Transverse colon (tissue), 4 donors: ENCODE results near the gene ZNF142. TPM values are rescaled to one million over a fixed set of nuclear protein-coding genes. Genes with fewer than 3 reads are reported as not detected.
A peak's percentile ranks its signal among the peaks of the same experiment; 100 is the strongest.

ENCODE experiments used
- DNase-seq: peaks from one replicate; pipeline ENCODE4 v3.0.0-alpha.2; 2019
- H3K27ac ChIP-seq, 4 donors: fragments of 200-600 bp; sonication (generic); 2 replicates each; pipeline ENCODE4 v1.5.1; 2016 to 2018; ENCODE audit warnings: inconsistent platforms in 4 of 4
- H3K27me3 ChIP-seq: fragments of 200-600 bp; sonication (generic); 2 replicates; pipeline ENCODE4 v1.5.1; 2017; ENCODE audit warnings: inconsistent platforms
- H3K36me3 ChIP-seq, 4 donors: fragments of 200-600 bp; sonication (generic); 2 replicates each; pipeline ENCODE4 v1.5.1; 2017 to 2019; ENCODE audit warnings: inconsistent platforms in 4 of 4
- H3K4me1 ChIP-seq, 4 donors: fragments of 200-600 bp; sonication (generic); 2 replicates each; pipeline ENCODE4 v1.5.1; 2017 to 2020; ENCODE audit warnings: inconsistent platforms in 4 of 4
- H3K4me3 ChIP-seq, 4 donors: fragments of 200-600 bp; sonication (generic); 1 replicate in 1 of 4; 2 replicates in 3 of 4; pipeline versions ENCODE4 v1.5.1 to v1.6.1; 2017 to 2019; ENCODE audit warnings: inconsistent platforms in 4 of 4
- H3K9me3 ChIP-seq, 2 donors: fragments of 200-600 bp; sonication (generic); 2 replicates each; pipeline ENCODE4 v1.5.1; 2017 to 2019; ENCODE audit warnings: inconsistent platforms in 2 of 2
- CTCF ChIP-seq, 5 experiments: fragments of 200-600 bp in 3 of 5; fragments of 450-650 bp in 2 of 5; sonication (generic) in 3 of 5; IDR thresholded peaks; 1 replicate in 2 of 5; 2 replicates in 3 of 5; pipeline ENCODE4 v1.5.1; 2016 to 2017; ENCODE audit warnings: antibody characterized with exemption in 5 of 5, inconsistent platforms in 3 of 5, mild to moderate bottlenecking in 2 of 5, moderate library complexity in 1 of 5
- EP300 ChIP-seq: sonication (generic); formaldehyde crosslinking; IDR thresholded peaks from one replicate; pipeline ENCODE4 v1.6.1; 2017; ENCODE audit warnings: antibody characterized with exemption, low read depth
- POLR2A ChIP-seq: fragments of 450-650 bp; IDR thresholded peaks from one replicate; pipeline ENCODE4 v1.6.1; 2016; ENCODE audit warnings: antibody characterized with exemption, mild to moderate bottlenecking, moderate library complexity
- POLR2AphosphoS5 ChIP-seq, 3 donors: sonication (generic); formaldehyde crosslinking; IDR thresholded peaks; one replicate each; pipeline ENCODE4 v1.6.1; 2016; ENCODE audit warnings: antibody characterized with exemption in 3 of 3
- WGBS, 2 donors: methylation state at CpG; one replicate each; pipeline ENCODE4 v1.1.5; 2018; ENCODE audit warnings: low coverage in 1 of 2; 5-methylcytosine and 5-hydroxymethylcytosine counted together
- in situ Hi-C, 4 donors: fragments of 200-750 bp; cut with MboI; loops; one replicate each; pipeline versions ENCODE4 v1.15.0 to v1.15.1; 2017; ENCODE audit warnings: low sequenced_read_pairs in 3 of 4, low pct_ligation_motif_present in 1 of 4, low pct_unique_long_range_greater_than_20kb in 1 of 4
- intact Hi-C: fragments of 100-400 bp; cut with DNase I; formaldehyde crosslinking; loops from one replicate; pipeline ENCODE4 v1.15.1; 2023; ENCODE audit warnings: low total_unique reads
- total RNA-seq, 4 donors: library from RNA; depleted of rRNA; stranded (reverse); fragments of >200 nt; gene quantifications; one replicate each; pipeline ENCODE4 v1.1.0, GENCODE V29; 2016

The ZNF142 gene
- total RNA-seq, 4 donors from 2014 or later = 18.5 to 58.0 (median 24.5) TPM

GRCh38 chr2:218659988-218660358 is 550 bp upstream of the ZNF142 start:
- peak overlapping the region; percentile 79 to 88 (median 82) for H3K27ac ChIP-seq
- H3K4me1 ChIP-seq = peaks cover 14 to 21% (median 17%) of the 10 kb centered on the region in 4 donors
- intact Hi-C loops (no loop called here), in situ Hi-C loops (no loop called here)
- H3K36me3 ChIP-seq = peaks cover 0 to 28% (median 8%) of the 10 kb centered on the region in 4 donors
- 0 to 17% methylated on average over 2 to 8 of the region's 8 CpGs for WGBS, 2 donors
- H3K27me3 ChIP-seq = no peaks in the 10 kb centered on the region
- peak overlapping the region; percentile 59 to 98 (median 71) for H3K4me3 ChIP-seq
- TF ChIP-seq POLR2AphosphoS5 (IDR thresholded peaks at IDR 0.05) = no peak
- TF ChIP-seq CTCF (IDR thresholded peaks at IDR 0.05) = no peak
- TF ChIP-seq POLR2A = no peak
- no peak for TF ChIP-seq EP300
- no peaks in the 10 kb centered on the region for H3K9me3 ChIP-seq
- DNase-seq = no peak

GRCh38 chr2:218658671-218659257 is 659 bp downstream of the ZNF142 start:
- peak overlapping the region; percentile 59 to 98 (median 71) for H3K4me3 ChIP-seq
- WGBS, 2 donors = 2% methylated on average over 27 of the region's 27 CpGs; no CpG with 5 or more reads in 1 of the 2 donors
- H3K27me3 ChIP-seq = no peaks in the 10 kb centered on the region
- in situ Hi-C loops = no loop called here
- H3K4me1 ChIP-seq = peaks cover 14 to 21% (median 17%) of the 10 kb centered on the region in 4 donors
- TF ChIP-seq POLR2AphosphoS5 (IDR thresholded peaks at IDR 0.05) (no peak), CTCF (IDR thresholded peaks at IDR 0.05) (peak in 2 of 5 experiments; percentile 40 to 56)
- H3K27ac ChIP-seq = peak overlapping the region; percentile 79 to 88 (median 82)
- intact Hi-C loops = no loop called here
- H3K36me3 ChIP-seq = peaks cover 0 to 16% (median 8%) of the 10 kb centered on the region in 4 donors
- DNase-seq = peak; percentile 66
- no peaks in the 10 kb centered on the region for H3K9me3 ChIP-seq

GRCh38 chr2:218655751-218656150 is 3.7 kb downstream of the ZNF142 start:
- H3K27ac ChIP-seq = no peak overlapping the region
- in situ Hi-C loops (no loop called here), intact Hi-C loops (no loop called here)
- TF ChIP-seq POLR2A (no peak), EP300 (no peak), POLR2AphosphoS5 (IDR thresholded peaks at IDR 0.05) (no peak), CTCF (IDR thresholded peaks at IDR 0.05) (no peak)
- peaks cover 14 to 21% (median 17%) of the 10 kb centered on the region in 4 donors for H3K4me1 ChIP-seq
- H3K4me3 ChIP-seq = no peak overlapping the region
- no peaks in the 10 kb centered on the region for H3K9me3 ChIP-seq
- no peak for DNase-seq
- H3K36me3 ChIP-seq = peaks cover 0 to 19% (median 5%) of the 10 kb centered on the region in 4 donors
- no peaks in the 10 kb centered on the region for H3K27me3 ChIP-seq
- 100% methylated on average over 2 of the region's 2 CpGs for WGBS, 2 donors

GRCh38 chr2:218648787-218649100 is 10.7 kb downstream of the ZNF142 start:
- H3K9me3 ChIP-seq = no peaks in the 10 kb centered on the region
- intact Hi-C loops (no loop called here), in situ Hi-C loops (no loop called here)
- H3K4me3 ChIP-seq = no peak overlapping the region
- no peaks in the 10 kb centered on the region for H3K27me3 ChIP-seq
- H3K36me3 ChIP-seq = peaks cover 0 to 56% (median 28%) of the 10 kb centered on the region in 4 donors
- H3K4me1 ChIP-seq = no peaks in the 10 kb centered on the region
- no peak for DNase-seq
- WGBS, 2 donors = 86% methylated on average over 11 of the region's 11 CpGs; no CpG with 5 or more reads in 1 of the 2 donors
- TF ChIP-seq POLR2A (no peak), CTCF (IDR thresholded peaks at IDR 0.05) (peak in 1 of 5 experiments; percentile 7)
- H3K27ac ChIP-seq = no peak overlapping the region
